Measurements from ENCODE around the gene TMEM151A.

Gene TMEM151A

GRCh38 chr11:66286699-66287098 is 5.0 kb upstream of the TMEM151A start:
- no peak overlapping the region for H3K4me3 ChIP-seq (ENCODE audit: low read depth, low read length)
- in situ Hi-C loops (cut with HindIII; ENCODE audit: low sequenced_read_pairs): no loop called here
- DNase-seq (ENCODE audit: low read depth): no peak
- TF ChIP-seq CTCF (IDR thresholded peaks at IDR 0.05; ENCODE audit: low read depth, low read length, missing control alignments): no peak

GRCh38 chr11:66287211-66287888 is 4.3 kb upstream of the TMEM151A start:
- in situ Hi-C loops (cut with HindIII; ENCODE audit: low sequenced_read_pairs): no loop called here
- TF ChIP-seq CTCF (IDR thresholded peaks at IDR 0.05; ENCODE audit: low read depth, low read length, missing control alignments): no peak
- DNase-seq (ENCODE audit: low read depth): no peak
- peak overlapping the region; percentile 86 for H3K4me3 ChIP-seq (ENCODE audit: low read depth, low read length)

GRCh38 chr11:66287889-66288670 is 3.6 kb upstream of the TMEM151A start:
- DNase-seq (ENCODE audit: low read depth): no peak
- H3K4me3 ChIP-seq (ENCODE audit: low read depth, low read length): peak overlapping the region; percentile 86
- no peak for TF ChIP-seq CTCF (IDR thresholded peaks at IDR 0.05; ENCODE audit: low read depth, low read length, missing control alignments)
- in situ Hi-C loops (cut with HindIII; ENCODE audit: low sequenced_read_pairs): no loop called here

- H3K4me3 ChIP-seq (ENCODE audit: low read depth, low read length): peak within 1 kb of the TSS; percentile 86
- DNase-seq (ENCODE audit: low read depth): peak; percentile 99
- TF ChIP-seq CTCF (IDR thresholded peaks at IDR 0.05; ENCODE audit: low read depth, low read length, missing control alignments): no peak
- in situ Hi-C loops (cut with HindIII; ENCODE audit: low sequenced_read_pairs): no loop called here
Measured at GRCh38 chr11:66288671-66289547, 2.8 kb upstream of the TMEM151A start, which contains the start of gene YIF1A. YIF1A (minus strand) TSS chr11:66289143; CDS start chr11:66288985, 158 bp downstream.

GRCh38 chr11:66289548-66290329 is 2.0 kb upstream of the TMEM151A start:
- in situ Hi-C loops (cut with HindIII; ENCODE audit: low sequenced_read_pairs): no loop called here
- peak; percentile 59 for DNase-seq (ENCODE audit: low read depth)
- H3K4me3 ChIP-seq (ENCODE audit: low read depth, low read length): peak overlapping the region; percentile 86
- TF ChIP-seq CTCF (IDR thresholded peaks at IDR 0.05; ENCODE audit: low read depth, low read length, missing control alignments): no peak

- H3K4me3 ChIP-seq (ENCODE audit: low read depth, low read length): no peak overlapping the region
- in situ Hi-C loops (cut with HindIII; ENCODE audit: low sequenced_read_pairs): no loop called here
- no peak for TF ChIP-seq CTCF (IDR thresholded peaks at IDR 0.05; ENCODE audit: low read depth, low read length, missing control alignments)
- no peak for DNase-seq (ENCODE audit: low read depth)
Measured at GRCh38 chr11:66290330-66290621, 1.4 kb upstream of the TMEM151A start.

Data from astrocyte of the cerebellum (primary cell).